Ovary (tissue), 3 donors: ENCODE measurements around the gene WWC1.

Experiments used
- EP300 ChIP-seq: sonication (generic); formaldehyde crosslinking; IDR thresholded peaks from one replicate; pipeline ENCODE4 v1.6.1; 2017; ENCODE audit warnings: antibody characterized with exemption
- TF ChIP-seq, protein P1 (sequence below), 3 donors: fragments of 450-650 bp in 2 of 3; fragments of 200-600 bp in 1 of 3; IDR thresholded peaks; one replicate each; pipeline versions ENCODE4 v1.5.1 to v1.8.0; 2016 to 2022; ENCODE audit warnings: antibody characterized with exemption in 3 of 3, mild to moderate bottlenecking in 1 of 3
- donor health status: DM: no; HTN: no; CAD: no.

DNA sequence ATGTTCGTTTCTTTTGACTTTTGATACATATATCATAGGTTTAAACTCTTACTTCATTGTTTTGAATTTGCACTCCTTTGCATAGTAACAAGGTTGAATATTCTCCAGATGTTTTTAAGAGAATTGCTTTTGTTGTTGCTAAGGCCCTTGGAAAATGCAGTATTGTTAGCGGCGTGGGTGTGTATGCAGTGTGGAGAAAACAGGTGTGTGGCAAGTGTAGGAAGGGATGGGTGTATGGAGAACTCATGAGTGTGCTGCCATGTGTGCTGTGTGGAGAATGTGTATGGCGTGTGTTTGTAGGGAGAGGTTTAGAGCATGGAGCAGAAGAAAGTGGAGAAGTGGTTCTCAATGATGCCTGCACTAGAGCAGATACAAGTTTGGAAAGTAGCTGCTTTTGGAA lies 87.3 kb downstream of the WWC1 start:
- TF ChIP-seq, protein P1, sequence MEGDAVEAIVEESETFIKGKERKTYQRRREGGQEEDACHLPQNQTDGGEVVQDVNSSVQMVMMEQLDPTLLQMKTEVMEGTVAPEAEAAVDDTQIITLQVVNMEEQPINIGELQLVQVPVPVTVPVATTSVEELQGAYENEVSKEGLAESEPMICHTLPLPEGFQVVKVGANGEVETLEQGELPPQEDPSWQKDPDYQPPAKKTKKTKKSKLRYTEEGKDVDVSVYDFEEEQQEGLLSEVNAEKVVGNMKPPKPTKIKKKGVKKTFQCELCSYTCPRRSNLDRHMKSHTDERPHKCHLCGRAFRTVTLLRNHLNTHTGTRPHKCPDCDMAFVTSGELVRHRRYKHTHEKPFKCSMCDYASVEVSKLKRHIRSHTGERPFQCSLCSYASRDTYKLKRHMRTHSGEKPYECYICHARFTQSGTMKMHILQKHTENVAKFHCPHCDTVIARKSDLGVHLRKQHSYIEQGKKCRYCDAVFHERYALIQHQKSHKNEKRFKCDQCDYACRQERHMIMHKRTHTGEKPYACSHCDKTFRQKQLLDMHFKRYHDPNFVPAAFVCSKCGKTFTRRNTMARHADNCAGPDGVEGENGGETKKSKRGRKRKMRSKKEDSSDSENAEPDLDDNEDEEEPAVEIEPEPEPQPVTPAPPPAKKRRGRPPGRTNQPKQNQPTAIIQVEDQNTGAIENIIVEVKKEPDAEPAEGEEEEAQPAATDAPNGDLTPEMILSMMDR (IDR thresholded peaks at IDR 0.05): no peak
- TF ChIP-seq EP300: no peak
